Thymus (tissue), 11 donors: ENCODE results near the gene DNAJA3. TPM values are rescaled to one million over a fixed set of nuclear protein-coding genes. Genes with fewer than 3 reads are reported as not detected.
A peak's percentile ranks its signal among the peaks of the same experiment; 100 is the strongest.

Experiments used
- DNase-seq, 9 donors: peaks; one replicate each; pipeline ENCODE4 v3.0.0-alpha.2; 2013; ENCODE audit warnings: low spot score in 9 of 9, low read depth in 6 of 9, missing footprints in 1 of 9
- H3K27ac ChIP-seq, 2 donors: one replicate each; pipeline ENCODE4 v1.5.1; 2013; ENCODE audit warnings: control low read depth in 1 of 2, low read depth in 1 of 2, low read length in 1 of 2, mild to moderate bottlenecking in 1 of 2, moderate library complexity in 1 of 2
- H3K27me3 ChIP-seq, 2 donors: one replicate each; pipeline ENCODE4 v1.5.1; 2013; ENCODE audit warnings: low read length in 1 of 2; ENCODE audit not compliant: control insufficient read depth in 2 of 2, insufficient read depth in 1 of 2
- H3K36me3 ChIP-seq, 2 donors: one replicate each; pipeline ENCODE4 v1.5.1; 2013; ENCODE audit warnings: low read length in 1 of 2, mild to moderate bottlenecking in 1 of 2, moderate library complexity in 1 of 2; ENCODE audit not compliant: control insufficient read depth in 2 of 2, insufficient read depth in 2 of 2
- H3K4me1 ChIP-seq, 2 donors: one replicate each; pipeline ENCODE4 v1.5.1; 2013; ENCODE audit warnings: low read length in 2 of 2; ENCODE audit not compliant: control insufficient read depth in 2 of 2, insufficient read depth in 2 of 2
- H3K4me3 ChIP-seq, 2 donors: one replicate each; pipeline ENCODE4 v1.5.1; 2013; ENCODE audit warnings: low read length in 2 of 2, control low read depth in 1 of 2, mild to moderate bottlenecking in 1 of 2
- H3K9me3 ChIP-seq, 2 donors: one replicate each; pipeline ENCODE4 v1.5.1; 2013; ENCODE audit warnings: low read length in 1 of 2, mild to moderate bottlenecking in 1 of 2; ENCODE audit not compliant: control insufficient read depth in 2 of 2, insufficient read depth in 1 of 2
- WGBS: extraction: QIAGEN DNeasy Blood & Tissue Kit; methylation state at CpG from one replicate; pipeline ENCODE4 v1.1.7; 2013; 5-methylcytosine and 5-hydroxymethylcytosine counted together
- polyA plus RNA-seq: library from polyadenylated mRNA; stranded (reverse); fragments of 200-250 nt; gene quantifications from one replicate; pipeline ENCODE4 v1.2.3, GENCODE V29; 2013
- total RNA-seq: library from RNA; stranded (reverse); fragments of 120-200 nt; gene quantifications from one replicate; pipeline ENCODE4 v1.2.4, GENCODE V29; 2013
- donor health status: healthy.

DNAJA3 gene
- total and polyA plus RNA-seq, 2 donors, result 25.8 to 28.4 TPM

GRCh38 chr16:4489030-4489429 is 63.4 kb downstream of the DNAJA3 start:
- Histone ChIP-seq H3K4me1 (peaks cover 16 to 25% of the 10 kb centered on the region in 2 donors), H3K27me3 (no peaks in the 10 kb centered on the region), H3K27ac (peak overlapping the region; percentile 77 to 85), H3K4me3 (no peak overlapping the region), H3K36me3 (peaks cover 10 to 32% of the 10 kb centered on the region in 2 donors), H3K9me3 (no peaks in the 10 kb centered on the region)
- no peak for DNase-seq
- WGBS, result 93% methylated on average over 5 of the region's 5 CpGs

- 97% methylated on average over 4 of the region's 4 CpGs for WGBS
- Histone ChIP-seq H3K4me1 (peaks cover 16 to 25% of the 10 kb centered on the region in 2 donors), H3K4me3 (no peak overlapping the region), H3K27me3 (no peaks in the 10 kb centered on the region), H3K36me3 (peaks cover 4 to 25% of the 10 kb centered on the region in 2 donors), H3K27ac (no peak overlapping the region), H3K9me3 (no peaks in the 10 kb centered on the region)
- no peak for DNase-seq
Observed at GRCh38 chr16:4491898-4492297, 66.2 kb downstream of the DNAJA3 start.

DNA sequence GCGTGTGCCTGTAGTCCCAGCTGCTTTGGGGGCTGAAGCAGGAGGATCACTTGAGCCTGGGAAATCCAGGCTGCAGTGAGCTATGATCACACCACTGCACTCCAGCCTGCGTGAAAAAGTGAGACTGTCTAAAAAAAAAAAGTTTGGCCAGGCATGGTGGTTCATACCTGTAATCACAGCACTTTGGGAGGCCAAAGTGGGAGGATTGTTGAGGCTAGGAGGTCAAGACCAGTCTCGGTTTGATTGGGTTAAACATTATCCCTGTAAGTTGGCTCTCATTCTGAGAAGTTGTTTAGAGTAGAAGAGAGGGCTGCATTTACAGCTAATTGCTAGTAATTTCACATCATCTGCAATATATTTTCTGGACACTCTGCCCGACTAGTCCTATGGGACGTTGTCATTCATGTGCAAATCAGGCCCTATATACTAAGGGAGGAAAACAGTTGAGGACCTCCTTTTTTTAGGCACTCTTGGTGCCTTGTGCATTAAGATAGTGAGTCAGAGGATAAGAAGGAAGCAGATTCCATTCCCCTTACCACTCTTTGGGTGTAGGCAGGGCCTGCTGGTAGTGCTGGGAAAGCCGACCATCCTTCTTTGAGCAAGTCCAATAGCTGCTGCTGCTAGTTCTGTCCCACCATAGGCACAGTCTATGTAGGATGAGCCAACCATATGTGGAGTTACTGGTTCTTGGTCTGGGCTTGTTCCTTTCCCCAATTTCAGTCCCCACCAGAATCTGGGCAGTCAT is 69.2 kb downstream of the DNAJA3 start:
- Histone ChIP-seq H3K27ac (no peak overlapping the region), H3K36me3 (peaks cover 3 to 15% of the 10 kb centered on the region in 2 donors), H3K4me3 (no peak overlapping the region), H3K27me3 (no peaks in the 10 kb centered on the region), H3K9me3 (no peaks in the 10 kb centered on the region), H3K4me1 (peaks cover 0 to 3% of the 10 kb centered on the region in 2 donors)
- WGBS, result over 99% methylated on average over 6 of the region's 6 CpGs
- no peak for DNase-seq

GRCh38 chr16:4495766-4496165 is 70.1 kb downstream of the DNAJA3 start:
- no peaks in the 10 kb centered on the region for H3K9me3 ChIP-seq
- DNase-seq, result no peak
- no peak overlapping the region for H3K27ac ChIP-seq
- no peaks in the 10 kb centered on the region for H3K27me3 ChIP-seq
- 97% methylated on average over 2 of the region's 2 CpGs for WGBS
- H3K4me3 ChIP-seq, result no peak overlapping the region
- H3K36me3 ChIP-seq, result peaks cover 3 to 7% of the 10 kb centered on the region in 2 donors
- H3K4me1 ChIP-seq, result peaks cover 0 to 4% of the 10 kb centered on the region in 2 donors

DNA sequence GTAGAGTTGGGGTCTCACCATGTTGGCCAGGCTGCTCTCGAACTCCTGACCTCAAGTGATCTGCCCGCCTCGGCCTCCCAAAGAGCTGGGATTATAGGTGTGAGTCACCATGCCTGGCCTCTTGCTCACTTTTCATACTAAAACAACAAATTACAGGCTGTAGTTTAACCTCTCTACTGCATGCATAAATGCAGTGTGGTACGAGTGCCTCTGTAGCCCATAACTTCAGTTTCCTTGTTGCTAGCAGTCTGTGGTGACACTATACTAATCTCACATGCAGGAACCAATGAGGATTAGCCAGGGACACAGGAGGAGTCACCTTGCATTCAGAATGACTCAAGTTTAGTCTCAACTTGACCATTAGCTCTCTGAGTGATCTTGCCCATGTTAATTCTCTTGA is 70.6 kb downstream of the DNAJA3 start:
- no peak overlapping the region for H3K27ac ChIP-seq
- H3K36me3 ChIP-seq, result peaks cover 3 to 7% of the 10 kb centered on the region in 2 donors
- no peak for DNase-seq
- H3K4me3 ChIP-seq, result no peak overlapping the region
- peaks cover 0 to 6% of the 10 kb centered on the region in 2 donors for H3K4me1 ChIP-seq
- no peaks in the 10 kb centered on the region for H3K9me3 ChIP-seq
- no peaks in the 10 kb centered on the region for H3K27me3 ChIP-seq
- WGBS, result 95% methylated on average over 4 of the region's 4 CpGs

GRCh38 chr16:4498546-4499195 is 73.0 kb downstream of the DNAJA3 start:
- Histone ChIP-seq H3K4me1 (peaks cover 2 to 25% of the 10 kb centered on the region in 2 donors), H3K9me3 (no peaks in the 10 kb centered on the region), H3K27me3 (no peaks in the 10 kb centered on the region), H3K4me3 (no peak overlapping the region), H3K36me3 (peaks cover 2 to 3% of the 10 kb centered on the region in 2 donors), H3K27ac (no peak overlapping the region)
- 97% methylated on average over 8 of the region's 8 CpGs for WGBS
- DNase-seq, result no peak

DNA sequence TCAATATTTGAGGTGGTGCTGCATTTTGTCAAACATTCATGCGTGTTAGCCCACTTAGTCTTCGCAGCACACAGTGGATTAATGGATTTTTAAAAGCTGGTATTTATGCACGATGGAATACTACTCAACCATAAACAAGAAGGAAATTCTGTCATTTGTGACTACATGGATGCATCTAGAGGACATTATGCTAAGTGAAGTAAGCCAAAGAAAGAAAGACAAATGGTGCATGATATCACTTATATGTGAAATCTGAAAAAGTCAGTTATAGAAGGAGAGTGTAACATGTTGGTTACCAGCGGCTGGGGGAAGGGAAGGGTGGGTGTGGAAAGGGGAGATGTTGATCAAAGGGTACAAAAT is 73.5 kb downstream of the DNAJA3 start:
- peaks cover 2 to 30% of the 10 kb centered on the region in 2 donors for H3K4me1 ChIP-seq
- no peaks in the 10 kb centered on the region for H3K27me3 ChIP-seq
- H3K27ac ChIP-seq, result no peak overlapping the region
- H3K4me3 ChIP-seq, result no peak overlapping the region
- 99% methylated on average over 4 of the region's 4 CpGs for WGBS
- H3K36me3 ChIP-seq, result peaks cover 2 to 3% of the 10 kb centered on the region in 2 donors
- H3K9me3 ChIP-seq, result no peaks in the 10 kb centered on the region
- DNase-seq, result no peak

GRCh38 chr16:4500272-4500671 is 74.6 kb downstream of the DNAJA3 start:
- no peak overlapping the region for H3K27ac ChIP-seq
- DNase-seq, result no peak
- 93% methylated on average over 3 of the region's 3 CpGs for WGBS

DNA sequence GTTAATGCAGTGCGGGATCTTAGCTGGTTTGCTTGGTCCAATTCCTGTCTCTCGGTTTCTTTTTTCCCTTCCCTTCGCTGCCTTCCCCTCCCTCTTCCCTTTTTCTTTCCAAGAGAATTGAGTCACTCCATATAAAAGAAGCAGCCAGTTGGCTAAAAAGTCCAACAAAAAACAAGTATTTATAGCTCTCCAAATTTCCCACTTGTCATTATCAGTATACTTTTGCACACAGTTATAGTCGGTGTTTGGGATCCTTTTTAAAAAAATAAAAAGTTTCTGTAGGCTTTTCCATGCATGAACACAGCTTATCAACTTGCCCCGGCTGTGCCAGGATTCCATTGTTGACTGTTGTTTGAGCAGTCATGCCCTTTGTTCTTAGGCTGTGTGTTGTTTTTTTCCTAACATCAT is 75.4 kb downstream of the DNAJA3 start:
- peaks cover 2 to 3% of the 10 kb centered on the region in 2 donors for H3K36me3 ChIP-seq
- H3K4me1 ChIP-seq, result peaks cover 10 to 45% of the 10 kb centered on the region in 2 donors
- 90% methylated on average over 5 of the region's 5 CpGs for WGBS
- no peak for DNase-seq
- H3K27ac ChIP-seq, result no peak overlapping the region
- H3K4me3 ChIP-seq, result no peak overlapping the region
- no peaks in the 10 kb centered on the region for H3K9me3 ChIP-seq
- H3K27me3 ChIP-seq, result no peaks in the 10 kb centered on the region

More at GRCh38 chr16:4500272-4500671, 74.6 kb downstream of the DNAJA3 start:
- Histone ChIP-seq H3K36me3 (peaks cover 2 to 3% of the 10 kb centered on the region in 2 donors), H3K4me3 (no peak overlapping the region), H3K4me1 (peaks cover 2 to 37% of the 10 kb centered on the region in 2 donors), H3K27me3 (no peaks in the 10 kb centered on the region), H3K9me3 (no peaks in the 10 kb centered on the region)
